NOMO-1 treated with DMSO at 0.1 percent for 48 hours (cell line): ENCODE data around the gene EXOC3.
"Not testable (repeated sequence)": the region's sequence is repeated elsewhere in the genome, so short reads cannot be mapped to it uniquely, and the experiment has no call there.

Experiments used
- DNase-seq: peaks from one replicate; lab custom pipeline; 2025; ENCODE audit not compliant: unreplicated experiment; lab: John Stamatoyannopoulos, UW

EXOC3 gene

GRCh38 chr5:442335-443238 is at the start of gene EXOC3:
TSS of gene EXOC3 (plus strand) at chr5:443176. CDS start at chr5:446206, 3,030 bp downstream.
- peak; percentile 87 for DNase-seq

GRCh38 chr5:393846-394275 is 49.1 kb upstream of the EXOC3 start:
- DNase-seq, result no peak

GRCh38 chr5:394671-395155 is 48.3 kb upstream of the EXOC3 start:
- DNase-seq, result no peak

- DNase-seq, result no peak
Measured at GRCh38 chr5:395156-395920, 47.6 kb upstream of the EXOC3 start.

- no peak for DNase-seq
Measured at GRCh38 chr5:395921-396530, 47.0 kb upstream of the EXOC3 start.

GRCh38 chr5:396531-396961 is 46.4 kb upstream of the EXOC3 start:
- DNase-seq, result no peak

GRCh38 chr5:398141-398474 is 44.9 kb upstream of the EXOC3 start:
- DNase-seq, result not testable (repeated sequence)

GRCh38 chr5:398475-399295 is 44.3 kb upstream of the EXOC3 start:
- no peak for DNase-seq

- DNase-seq, result peak; percentile 99
Measured at GRCh38 chr5:399296-400281, 43.4 kb upstream of the EXOC3 start.

- DNase-seq, result peak; percentile 55
Measured at GRCh38 chr5:400282-401145, 42.5 kb upstream of the EXOC3 start.

GRCh38 chr5:401146-402034 is 41.6 kb upstream of the EXOC3 start:
- no peak for DNase-seq

GRCh38 chr5:402219-402614 is 40.8 kb upstream of the EXOC3 start:
- DNase-seq, result not testable (repeated sequence)

GRCh38 chr5:402615-403359 is 40.2 kb upstream of the EXOC3 start:
- DNase-seq, result peak; percentile 90

GRCh38 chr5:403995-404394 is 39.0 kb upstream of the EXOC3 start:
- DNase-seq, result no peak

GRCh38 chr5:404666-405241 is 38.2 kb upstream of the EXOC3 start:
- no peak for DNase-seq

GRCh38 chr5:405421-405820 is 37.6 kb upstream of the EXOC3 start:
- no peak for DNase-seq
